C4-2B (cell line): ENCODE data around the gene RGS9BP.

Experiments
- H3K27ac ChIP-seq: fragments of 450-650 bp; 2 replicates; pipeline ENCODE4 v1.5.1; 2017
- ZFX ChIP-seq: fragments of 450-650 bp; IDR thresholded peaks from 2 replicates; pipeline ENCODE4 v1.6.1; 2017
- TF ChIP-seq, protein P1 (sequence below): fragments of 450-650 bp; conservative IDR thresholded peaks from 2 replicates; pipeline ENCODE4 v1.5.1; 2017; ENCODE audit warnings: mild to moderate bottlenecking

Gene RGS9BP

DNA sequence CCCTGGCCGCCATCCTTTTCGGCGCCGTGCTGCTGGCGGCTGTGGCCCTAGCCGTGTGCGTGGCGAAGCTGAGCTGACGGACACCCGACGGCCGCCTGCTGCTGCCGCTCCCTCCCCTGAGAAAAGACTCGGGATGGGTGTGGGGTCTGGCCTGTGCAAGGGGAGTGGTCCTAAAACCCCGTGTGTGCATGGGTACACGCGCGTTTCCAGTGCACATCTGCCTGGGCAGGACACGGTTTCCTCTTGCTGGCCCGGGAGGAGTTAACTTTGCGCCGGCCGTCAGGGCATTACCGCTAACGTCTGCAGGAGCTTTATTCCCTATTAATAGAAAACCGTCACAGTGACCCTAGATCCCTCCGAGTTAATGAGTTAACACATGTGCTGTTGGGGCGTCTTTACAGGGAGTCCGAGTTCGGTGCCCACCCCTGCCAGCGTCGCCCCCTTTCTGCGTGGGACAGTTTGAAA, 1.3 kb downstream of the RGS9BP start:
- H3K27ac ChIP-seq, result no peak overlapping the region
- TF ChIP-seq ZFX, result no peak
- TF ChIP-seq, protein P1, sequence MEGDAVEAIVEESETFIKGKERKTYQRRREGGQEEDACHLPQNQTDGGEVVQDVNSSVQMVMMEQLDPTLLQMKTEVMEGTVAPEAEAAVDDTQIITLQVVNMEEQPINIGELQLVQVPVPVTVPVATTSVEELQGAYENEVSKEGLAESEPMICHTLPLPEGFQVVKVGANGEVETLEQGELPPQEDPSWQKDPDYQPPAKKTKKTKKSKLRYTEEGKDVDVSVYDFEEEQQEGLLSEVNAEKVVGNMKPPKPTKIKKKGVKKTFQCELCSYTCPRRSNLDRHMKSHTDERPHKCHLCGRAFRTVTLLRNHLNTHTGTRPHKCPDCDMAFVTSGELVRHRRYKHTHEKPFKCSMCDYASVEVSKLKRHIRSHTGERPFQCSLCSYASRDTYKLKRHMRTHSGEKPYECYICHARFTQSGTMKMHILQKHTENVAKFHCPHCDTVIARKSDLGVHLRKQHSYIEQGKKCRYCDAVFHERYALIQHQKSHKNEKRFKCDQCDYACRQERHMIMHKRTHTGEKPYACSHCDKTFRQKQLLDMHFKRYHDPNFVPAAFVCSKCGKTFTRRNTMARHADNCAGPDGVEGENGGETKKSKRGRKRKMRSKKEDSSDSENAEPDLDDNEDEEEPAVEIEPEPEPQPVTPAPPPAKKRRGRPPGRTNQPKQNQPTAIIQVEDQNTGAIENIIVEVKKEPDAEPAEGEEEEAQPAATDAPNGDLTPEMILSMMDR, result no peak

DNA sequence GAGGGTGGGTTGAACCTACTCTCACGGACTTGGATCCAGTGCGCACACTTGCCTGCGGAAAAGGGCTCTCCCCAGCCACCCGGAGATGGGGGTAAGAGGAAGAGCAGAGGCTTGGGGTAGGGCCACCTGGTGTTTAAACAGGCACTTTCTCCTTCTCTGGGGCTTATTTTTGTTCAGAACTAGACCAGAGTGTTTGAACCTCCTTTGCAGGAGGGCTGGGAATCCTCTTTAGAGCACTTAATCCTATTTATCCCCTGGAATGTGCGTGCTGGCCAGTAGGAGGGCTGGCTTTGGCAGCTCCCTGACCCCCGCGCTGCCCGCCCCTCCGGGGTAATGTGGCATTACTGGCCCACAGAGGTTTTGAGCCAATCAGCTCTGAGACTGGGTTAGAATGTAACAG, 2.0 kb downstream of the RGS9BP start:
- TF ChIP-seq, protein P1, result no peak
- no peak for TF ChIP-seq ZFX
- no peak overlapping the region for H3K27ac ChIP-seq

DNA sequence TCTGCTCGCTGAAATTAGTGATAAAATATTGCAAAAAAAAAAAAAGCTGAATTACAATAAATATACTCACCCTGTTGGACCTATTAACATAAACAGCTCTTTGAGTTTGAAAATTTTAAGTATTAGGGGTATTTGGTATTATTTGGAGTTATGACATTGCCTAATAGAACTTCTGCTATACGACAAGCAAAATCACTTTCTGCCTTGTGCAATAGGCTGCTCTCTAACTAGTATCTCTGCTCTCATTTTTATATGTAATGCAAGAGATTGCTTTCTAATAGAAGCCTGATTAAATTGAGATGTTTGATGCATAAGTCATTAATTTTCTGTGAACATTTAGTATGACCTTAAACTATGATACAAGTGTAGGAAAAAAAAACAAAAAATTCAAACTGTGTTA, 5.3 kb downstream of the RGS9BP start:
- no peak for TF ChIP-seq ZFX
- TF ChIP-seq, protein P1, result no peak
- H3K27ac ChIP-seq, result no peak overlapping the region

DNA sequence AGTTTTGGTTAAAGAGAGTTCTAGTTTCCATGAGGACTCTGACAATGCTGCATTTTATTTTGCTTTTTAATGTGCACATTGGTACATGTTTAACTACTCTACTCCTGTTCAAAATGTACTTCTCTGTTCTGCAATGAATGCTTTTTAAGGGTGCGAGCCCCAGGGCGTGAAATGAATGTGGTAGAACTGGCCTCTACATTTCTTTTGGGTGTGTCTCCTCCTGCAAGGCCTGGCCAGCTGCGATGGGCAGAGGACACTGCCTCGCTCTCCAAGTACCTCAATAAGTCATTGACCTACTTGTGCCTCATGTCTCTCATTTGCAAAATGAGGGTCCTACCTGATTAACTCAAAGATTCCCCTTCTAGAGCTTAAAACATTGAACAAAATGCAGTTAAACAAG, 6.7 kb downstream of the RGS9BP start:
- TF ChIP-seq ZFX, result no peak
- TF ChIP-seq, protein P1, result no peak
- H3K27ac ChIP-seq, result no peak overlapping the region

DNA sequence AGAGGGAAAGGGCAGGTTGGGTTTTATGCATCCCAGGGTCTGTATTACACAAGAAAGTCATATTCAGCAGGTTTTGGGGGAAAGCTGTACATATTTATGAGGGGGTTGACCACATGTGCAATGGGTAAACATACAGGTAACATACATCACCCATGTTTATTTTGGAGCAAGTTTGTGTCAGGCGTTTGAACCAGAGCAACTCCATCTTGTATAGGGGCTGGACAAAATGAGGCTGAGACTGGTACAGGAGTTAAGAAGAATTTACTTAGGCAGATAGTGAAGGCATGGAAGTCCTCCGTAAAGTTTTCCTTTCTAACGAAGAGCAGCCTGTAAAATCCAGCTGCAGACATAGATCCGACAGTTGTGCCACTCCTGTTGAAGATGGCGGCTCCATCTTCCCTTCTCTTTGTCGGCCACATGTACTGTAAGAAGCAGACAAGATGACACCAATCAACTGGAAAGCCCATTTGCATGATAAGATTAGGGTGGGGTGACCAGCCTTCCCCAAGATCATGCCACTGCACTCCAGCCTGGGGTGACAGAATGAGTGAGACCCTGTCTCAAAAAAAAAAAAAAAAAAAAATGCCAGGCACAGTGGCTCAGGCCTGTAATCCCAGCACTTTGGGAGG, 11.3 kb downstream of the RGS9BP start:
- no peak for TF ChIP-seq ZFX
- TF ChIP-seq, protein P1, result no peak
- no peak overlapping the region for H3K27ac ChIP-seq

DNA sequence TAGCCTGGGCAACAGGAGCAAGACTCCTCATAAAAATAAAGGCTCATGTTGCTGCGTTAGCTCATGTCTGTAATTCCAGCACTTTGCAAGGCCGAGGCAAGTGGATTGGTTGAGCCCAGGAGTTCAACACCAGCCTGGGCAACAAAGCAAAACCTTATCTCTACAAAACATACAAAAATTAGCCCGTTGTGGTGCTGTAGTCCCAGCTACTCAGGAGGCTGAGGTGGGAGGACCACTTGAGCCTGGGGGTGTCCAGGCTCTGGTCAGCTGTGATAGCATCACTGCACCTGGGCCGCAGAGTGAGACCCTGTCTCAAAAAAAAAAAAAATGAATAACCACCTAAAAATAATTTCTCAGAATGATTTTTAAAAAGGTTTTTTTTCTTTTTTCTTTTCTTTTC, 12.0 kb downstream of the RGS9BP start:
- TF ChIP-seq ZFX, result no peak
- TF ChIP-seq, protein P1, result no peak
- no peak overlapping the region for H3K27ac ChIP-seq

DNA sequence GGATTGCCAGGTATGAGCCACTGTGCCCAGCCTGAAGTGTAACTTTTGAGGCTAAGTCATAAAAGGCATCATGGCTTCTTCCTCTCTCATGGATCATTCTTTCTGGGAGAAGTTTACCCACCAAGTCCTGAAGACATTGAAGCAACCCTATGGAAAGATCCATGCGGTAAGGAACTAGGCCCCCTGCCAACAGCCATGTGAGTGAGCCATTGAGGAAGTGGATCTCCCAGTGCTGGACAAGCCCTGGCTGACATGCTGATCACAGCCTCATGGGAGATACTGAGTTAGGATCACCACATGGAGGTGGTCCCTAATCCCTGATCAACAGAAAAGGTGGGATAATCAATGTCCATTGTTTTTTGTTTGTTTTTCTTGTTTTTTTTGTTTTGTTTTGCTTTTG, 12.7 kb downstream of the RGS9BP start:
- no peak overlapping the region; the same call in 1 of the 2 replicates for H3K27ac ChIP-seq
- no peak for TF ChIP-seq ZFX
- TF ChIP-seq, protein P1, result no peak
